Right atrium auricular region (tissue), 2 donors: ENCODE results near the gene PNMA8A. TPM values are rescaled to one million over a fixed set of nuclear protein-coding genes. Genes with fewer than 3 reads are reported as not detected.

Experiments
- DNase-seq: peaks from one replicate; pipeline ENCODE4 v3.0.0-alpha.2; 2019; ENCODE audit warnings: low spot score
- H3K27ac ChIP-seq, 2 donors: fragments of 200-600 bp; sonication (generic); 1 replicate in 1 of 2; 2 replicates in 1 of 2; pipeline ENCODE4 v1.5.1; 2016 to 2019
- H3K27me3 ChIP-seq, 2 donors: fragments of 200-600 bp; sonication (generic); one replicate each; pipeline versions ENCODE4 v1.5.1 to v1.6.0; 2017 to 2019
- H3K36me3 ChIP-seq: fragments of 200-600 bp; sonication (generic); one replicate; pipeline ENCODE4 v1.5.1; 2016
- H3K4me1 ChIP-seq, 2 donors: fragments of 200-600 bp; sonication (generic); one replicate each; pipeline versions ENCODE4 v1.5.1 to v1.6.0; 2017 to 2019
- H3K4me3 ChIP-seq, 2 donors: fragments of 200-600 bp; sonication (generic); 1 replicate in 1 of 2; 2 replicates in 1 of 2; pipeline ENCODE4 v1.5.1; 2017 to 2019; ENCODE audit warnings: mild to moderate bottlenecking in 1 of 2, moderate library complexity in 1 of 2
- H3K9me3 ChIP-seq, 2 donors: fragments of 200-600 bp; sonication (generic); one replicate each; pipeline ENCODE4 v1.5.1; 2019
- total RNA-seq, 2 donors: library from RNA; depleted of rRNA; stranded (reverse); fragments of >200 nt; gene quantifications; one replicate each; pipeline ENCODE4 v1.1.0, GENCODE V29; 2016
- TF ChIP-seq, protein P1 (sequence below), 2 donors: fragments of 200-600 bp; sonication (generic); IDR thresholded peaks; one replicate each; pipeline ENCODE4 v1.5.1; 2019; ENCODE audit warnings: antibody characterized with exemption in 2 of 2

The PNMA8A gene
- total RNA-seq, 2 donors from 2014 or later: 9.9 to 16.6 TPM

DNA sequence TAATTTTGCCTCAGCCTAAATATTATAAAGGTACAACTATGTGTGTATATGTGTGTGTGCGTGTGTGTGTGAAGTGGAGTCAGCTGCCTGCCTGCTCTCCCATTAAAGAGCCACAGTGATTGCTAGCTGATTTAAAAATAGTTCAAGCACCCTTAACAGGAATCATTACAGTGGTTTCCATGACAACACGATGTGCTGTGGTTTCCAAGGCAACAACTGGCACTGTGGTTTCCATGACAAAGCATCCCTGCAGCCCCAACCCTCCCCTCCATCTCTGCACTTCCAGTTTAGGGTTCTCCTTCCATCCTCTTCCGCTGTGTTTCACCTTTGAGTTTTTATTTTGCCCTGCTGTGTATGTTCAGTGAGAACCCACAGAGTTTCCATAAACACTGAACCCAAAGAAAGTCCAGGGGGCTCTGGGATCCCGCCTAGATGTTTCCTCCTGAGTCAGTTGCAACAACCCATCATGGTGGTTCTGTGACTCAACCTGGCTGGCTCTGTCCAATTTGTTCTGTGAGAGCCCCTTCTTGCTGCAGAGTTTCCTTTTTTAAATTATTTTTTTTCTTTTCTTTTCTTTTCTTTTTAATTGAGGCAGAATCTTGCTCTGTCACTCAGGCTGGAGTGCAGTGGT is 7.1 kb upstream of the PNMA8A start:
- Histone ChIP-seq H3K4me1 (peaks cover 0 to 3% of the 10 kb centered on the region in 2 donors), H3K4me3 (no peak overlapping the region), H3K27ac (no peak overlapping the region), H3K36me3 (no peaks in the 10 kb centered on the region), H3K9me3 (no peaks in the 10 kb centered on the region), H3K27me3 (no peaks in the 10 kb centered on the region)
- no peak for DNase-seq
- TF ChIP-seq, protein P1, sequence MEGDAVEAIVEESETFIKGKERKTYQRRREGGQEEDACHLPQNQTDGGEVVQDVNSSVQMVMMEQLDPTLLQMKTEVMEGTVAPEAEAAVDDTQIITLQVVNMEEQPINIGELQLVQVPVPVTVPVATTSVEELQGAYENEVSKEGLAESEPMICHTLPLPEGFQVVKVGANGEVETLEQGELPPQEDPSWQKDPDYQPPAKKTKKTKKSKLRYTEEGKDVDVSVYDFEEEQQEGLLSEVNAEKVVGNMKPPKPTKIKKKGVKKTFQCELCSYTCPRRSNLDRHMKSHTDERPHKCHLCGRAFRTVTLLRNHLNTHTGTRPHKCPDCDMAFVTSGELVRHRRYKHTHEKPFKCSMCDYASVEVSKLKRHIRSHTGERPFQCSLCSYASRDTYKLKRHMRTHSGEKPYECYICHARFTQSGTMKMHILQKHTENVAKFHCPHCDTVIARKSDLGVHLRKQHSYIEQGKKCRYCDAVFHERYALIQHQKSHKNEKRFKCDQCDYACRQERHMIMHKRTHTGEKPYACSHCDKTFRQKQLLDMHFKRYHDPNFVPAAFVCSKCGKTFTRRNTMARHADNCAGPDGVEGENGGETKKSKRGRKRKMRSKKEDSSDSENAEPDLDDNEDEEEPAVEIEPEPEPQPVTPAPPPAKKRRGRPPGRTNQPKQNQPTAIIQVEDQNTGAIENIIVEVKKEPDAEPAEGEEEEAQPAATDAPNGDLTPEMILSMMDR (IDR thresholded peaks at IDR 0.05): no peak

DNA sequence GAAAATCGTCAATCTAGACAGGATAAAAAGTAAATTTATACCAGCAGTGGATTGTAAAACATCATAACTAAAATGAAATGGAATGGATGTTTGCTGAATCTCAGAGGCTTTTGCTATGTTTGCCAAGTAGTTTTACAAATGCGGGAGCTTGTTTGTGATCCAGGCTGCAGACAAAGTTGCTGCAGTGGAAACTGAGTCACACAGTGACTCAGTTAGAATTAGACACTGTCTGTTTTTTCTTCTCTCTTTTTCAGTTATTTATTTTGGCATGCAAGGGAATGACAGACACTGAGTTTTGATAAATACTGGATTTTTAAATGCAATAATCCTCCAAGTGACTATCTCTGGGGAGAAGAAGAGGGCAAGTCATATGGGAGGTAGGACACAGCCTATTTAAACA is 4.6 kb upstream of the PNMA8A start:
- DNase-seq: no peak
- peaks cover 0 to 12% of the 10 kb centered on the region in 2 donors for H3K4me1 ChIP-seq
- no peaks in the 10 kb centered on the region for H3K9me3 ChIP-seq
- no peaks in the 10 kb centered on the region for H3K27me3 ChIP-seq
- H3K27ac ChIP-seq: peak overlapping the region in 1 of 2 donors; percentile 38
- H3K36me3 ChIP-seq: no peaks in the 10 kb centered on the region
- TF ChIP-seq, protein P1 (IDR thresholded peaks at IDR 0.05): no peak
- no peak overlapping the region for H3K4me3 ChIP-seq

DNA sequence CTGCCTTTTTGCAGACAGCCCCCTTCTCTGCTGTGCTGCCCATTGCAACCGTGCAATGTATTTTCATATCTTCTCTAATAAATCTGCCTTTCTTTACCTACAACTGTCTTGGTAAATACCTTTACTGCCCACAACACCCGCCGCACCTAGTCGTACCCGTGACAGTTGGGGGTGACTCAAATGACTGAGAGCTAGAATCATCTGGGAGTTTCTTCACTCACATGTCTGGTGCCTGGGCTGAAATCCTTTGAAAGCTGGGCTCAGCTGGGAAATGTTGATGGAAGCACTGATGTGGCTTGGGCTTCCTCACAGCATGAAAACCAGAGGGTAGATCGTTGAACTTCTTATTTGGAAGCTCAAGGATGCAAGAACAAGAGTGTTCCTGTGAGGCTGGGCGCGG is 2.8 kb upstream of the PNMA8A start:
- no peaks in the 10 kb centered on the region for H3K9me3 ChIP-seq
- H3K27me3 ChIP-seq: no peaks in the 10 kb centered on the region
- no peak overlapping the region for H3K4me3 ChIP-seq
- TF ChIP-seq, protein P1 (IDR thresholded peaks at IDR 0.05): no peak
- peaks cover 0 to 17% of the 10 kb centered on the region in 2 donors for H3K4me1 ChIP-seq
- no peaks in the 10 kb centered on the region for H3K36me3 ChIP-seq
- H3K27ac ChIP-seq: no peak overlapping the region
- DNase-seq: no peak

DNA sequence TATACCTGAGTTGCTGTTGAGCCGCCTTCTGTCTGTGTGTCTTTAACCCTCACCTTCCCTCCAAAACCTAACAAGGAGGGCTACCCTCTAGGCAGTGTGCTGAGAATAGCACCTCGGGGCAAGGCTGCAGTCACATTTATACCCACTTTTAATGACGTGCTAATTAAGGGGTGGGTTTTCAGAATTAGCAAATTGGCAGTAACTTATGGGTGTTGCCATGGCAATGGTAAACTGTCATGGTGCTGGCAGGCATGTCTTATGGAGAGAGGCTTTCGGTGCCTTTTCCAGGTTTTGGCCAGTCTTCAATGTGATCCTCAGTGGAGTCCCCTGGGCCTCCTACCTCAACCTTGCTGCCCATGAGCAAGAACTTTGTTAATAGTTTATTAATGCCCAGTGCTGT is 1.2 kb upstream of the PNMA8A start:
- no peaks in the 10 kb centered on the region for H3K27me3 ChIP-seq
- TF ChIP-seq, protein P1 (IDR thresholded peaks at IDR 0.05): no peak
- no peak for DNase-seq
- H3K36me3 ChIP-seq: no peaks in the 10 kb centered on the region
- H3K4me3 ChIP-seq: no peak overlapping the region
- H3K4me1 ChIP-seq: peaks cover 0 to 14% of the 10 kb centered on the region in 2 donors
- no peak overlapping the region for H3K27ac ChIP-seq
- H3K9me3 ChIP-seq: no peaks in the 10 kb centered on the region

DNA sequence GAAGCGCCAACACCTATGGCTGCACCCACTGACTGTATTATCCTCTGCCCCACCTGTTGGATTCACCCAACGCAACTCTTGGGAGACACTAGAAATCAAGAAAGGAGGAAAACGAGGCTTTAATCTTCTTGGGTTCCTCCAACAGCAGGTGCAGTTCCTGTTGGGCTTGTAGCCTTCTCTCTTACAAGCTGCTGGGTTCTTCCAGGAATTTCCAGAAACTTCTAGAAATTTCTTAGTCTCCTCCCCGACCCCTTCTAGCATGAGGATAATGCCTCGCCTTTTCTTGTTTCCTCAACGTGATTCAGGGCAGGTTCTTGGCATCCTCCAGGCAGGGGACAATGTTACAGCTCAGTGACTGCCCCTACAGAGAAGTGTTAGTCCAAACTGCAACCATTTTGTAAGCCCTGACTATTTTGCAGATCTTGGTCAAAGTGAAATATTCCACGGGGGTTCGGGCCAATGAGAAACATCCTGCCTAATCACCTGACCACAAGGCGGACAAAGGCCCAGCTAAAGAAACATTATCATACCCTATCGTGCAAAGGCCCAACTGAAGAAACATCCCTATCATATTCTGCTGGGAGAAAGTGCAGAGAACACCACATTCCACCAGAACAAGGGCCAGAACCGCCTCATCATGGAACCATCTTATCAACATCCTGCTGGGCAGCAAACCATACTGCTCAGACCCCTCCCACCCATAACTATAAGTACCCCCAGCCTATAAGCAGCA is 614 bp upstream of the PNMA8A start:
- DNase-seq: no peak
- H3K27ac ChIP-seq: peak overlapping the region; percentile 75 to 79
- H3K27me3 ChIP-seq: no peaks in the 10 kb centered on the region
- no peaks in the 10 kb centered on the region for H3K36me3 ChIP-seq
- TF ChIP-seq, protein P1 (IDR thresholded peaks at IDR 0.05): no peak
- H3K4me1 ChIP-seq: peaks cover 0 to 14% of the 10 kb centered on the region in 2 donors
- H3K4me3 ChIP-seq: peak overlapping the region; percentile 36 to 58
- no peaks in the 10 kb centered on the region for H3K9me3 ChIP-seq
